CD4-positive, alpha-beta T cell treated with Interleukin-15 for 1 hour (primary cell): ENCODE measurements around the gene PCDH9.
A peak's percentile ranks its signal among the peaks of the same experiment; 100 is the strongest.

Experiments used
- DNase-seq: peaks from one replicate; pipeline ENCODE4 v3.0.0-alpha.2; 2020

PCDH9 gene, protein sequence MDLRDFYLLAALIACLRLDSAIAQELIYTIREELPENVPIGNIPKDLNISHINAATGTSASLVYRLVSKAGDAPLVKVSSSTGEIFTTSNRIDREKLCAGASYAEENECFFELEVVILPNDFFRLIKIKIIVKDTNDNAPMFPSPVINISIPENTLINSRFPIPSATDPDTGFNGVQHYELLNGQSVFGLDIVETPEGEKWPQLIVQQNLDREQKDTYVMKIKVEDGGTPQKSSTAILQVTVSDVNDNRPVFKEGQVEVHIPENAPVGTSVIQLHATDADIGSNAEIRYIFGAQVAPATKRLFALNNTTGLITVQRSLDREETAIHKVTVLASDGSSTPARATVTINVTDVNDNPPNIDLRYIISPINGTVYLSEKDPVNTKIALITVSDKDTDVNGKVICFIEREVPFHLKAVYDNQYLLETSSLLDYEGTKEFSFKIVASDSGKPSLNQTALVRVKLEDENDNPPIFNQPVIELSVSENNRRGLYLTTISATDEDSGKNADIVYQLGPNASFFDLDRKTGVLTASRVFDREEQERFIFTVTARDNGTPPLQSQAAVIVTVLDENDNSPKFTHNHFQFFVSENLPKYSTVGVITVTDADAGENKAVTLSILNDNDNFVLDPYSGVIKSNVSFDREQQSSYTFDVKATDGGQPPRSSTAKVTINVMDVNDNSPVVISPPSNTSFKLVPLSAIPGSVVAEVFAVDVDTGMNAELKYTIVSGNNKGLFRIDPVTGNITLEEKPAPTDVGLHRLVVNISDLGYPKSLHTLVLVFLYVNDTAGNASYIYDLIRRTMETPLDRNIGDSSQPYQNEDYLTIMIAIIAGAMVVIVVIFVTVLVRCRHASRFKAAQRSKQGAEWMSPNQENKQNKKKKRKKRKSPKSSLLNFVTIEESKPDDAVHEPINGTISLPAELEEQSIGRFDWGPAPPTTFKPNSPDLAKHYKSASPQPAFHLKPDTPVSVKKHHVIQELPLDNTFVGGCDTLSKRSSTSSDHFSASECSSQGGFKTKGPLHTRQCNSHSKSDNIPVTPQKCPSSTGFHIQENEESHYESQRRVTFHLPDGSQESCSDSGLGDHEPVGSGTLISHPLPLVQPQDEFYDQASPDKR (N-terminal part only)

DNA sequence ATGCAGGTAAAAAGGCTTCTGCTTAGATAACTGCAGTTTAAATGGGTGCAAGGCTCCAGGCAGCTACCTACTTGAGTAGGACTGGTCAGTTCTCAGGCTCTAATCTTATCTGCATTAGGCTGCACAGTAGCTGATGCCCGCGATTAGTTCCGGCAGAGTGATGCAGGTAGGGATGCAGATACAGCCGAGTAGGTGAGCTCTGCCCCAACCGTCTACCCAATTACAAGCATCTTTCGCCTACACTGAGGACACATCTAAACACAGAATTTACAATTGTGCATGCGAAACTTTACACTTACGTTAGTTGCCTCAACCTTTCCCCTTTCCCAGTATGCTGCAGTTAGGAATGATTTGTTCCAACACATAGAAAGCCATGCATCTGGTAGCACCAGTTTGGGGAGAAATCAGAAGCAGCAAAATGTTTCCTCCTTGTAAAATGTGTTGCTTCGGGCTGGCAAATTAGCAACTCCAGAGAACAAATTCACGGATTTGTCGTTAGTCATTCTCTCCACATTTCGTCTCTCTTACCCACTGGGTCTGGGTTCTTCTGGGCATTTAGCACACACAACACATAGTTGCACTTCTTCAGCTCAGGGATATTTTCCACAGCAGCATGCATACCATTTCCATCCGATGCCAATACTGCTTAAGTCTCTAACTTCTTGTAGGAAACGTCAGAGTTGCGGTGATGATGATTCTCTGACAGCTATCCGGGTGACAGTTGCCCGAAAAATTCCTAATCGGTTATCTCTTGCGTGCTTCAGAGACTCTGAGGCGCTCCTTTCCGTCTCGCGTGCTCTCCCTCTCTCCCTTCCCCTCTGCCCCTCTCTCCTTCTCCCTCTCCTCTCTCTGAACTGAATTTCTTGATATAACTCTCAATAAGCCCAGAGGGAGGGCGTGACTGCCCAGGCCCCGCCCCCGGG lies at the start of gene PCDH9:
Gene PCDH9, minus strand, starts transcription at position 856 of the 923 bp plus-strand sequence. CDS start 1,896 bp downstream, outside the sequence.
- peak; percentile 17 for DNase-seq

DNA sequence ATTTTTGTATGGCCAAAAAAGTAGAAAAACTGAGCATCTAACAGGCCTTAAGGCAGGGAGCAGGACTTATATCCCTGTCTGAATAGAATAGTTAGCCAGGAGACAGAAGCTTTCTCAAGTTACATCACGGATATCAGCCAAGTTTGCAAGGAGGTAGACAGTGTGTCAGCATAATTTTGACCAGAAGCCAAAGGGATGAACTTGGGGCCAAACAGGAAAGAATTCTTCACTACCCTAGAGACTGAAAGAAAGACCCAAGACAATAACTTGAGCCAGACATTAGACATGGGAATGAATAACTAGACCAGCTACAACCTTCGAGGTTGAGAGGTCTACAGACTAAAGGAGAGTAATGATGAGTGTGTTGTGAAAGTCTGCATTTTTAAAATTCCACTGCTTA lies 48.1 kb upstream of the PCDH9 start:
- no peak for DNase-seq

DNA sequence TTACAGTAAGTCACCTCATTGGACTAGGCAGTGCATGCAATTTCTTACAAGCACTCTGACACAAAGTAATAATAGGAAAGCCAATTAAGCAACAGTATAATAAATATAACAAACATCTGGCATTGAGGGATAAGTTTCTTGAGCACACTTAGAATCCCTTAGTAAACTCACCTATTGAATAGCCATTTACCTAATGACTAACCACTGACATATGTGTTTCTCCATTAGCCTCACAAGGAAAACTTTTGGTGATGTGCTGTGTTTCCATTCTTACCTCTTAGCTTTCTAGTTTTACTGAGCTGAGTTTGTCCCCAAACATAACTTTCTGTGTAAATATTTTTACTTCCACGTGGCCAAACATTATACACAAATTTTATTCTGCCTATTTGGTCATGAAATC lies 47.4 kb upstream of the PCDH9 start:
- no peak for DNase-seq

DNA sequence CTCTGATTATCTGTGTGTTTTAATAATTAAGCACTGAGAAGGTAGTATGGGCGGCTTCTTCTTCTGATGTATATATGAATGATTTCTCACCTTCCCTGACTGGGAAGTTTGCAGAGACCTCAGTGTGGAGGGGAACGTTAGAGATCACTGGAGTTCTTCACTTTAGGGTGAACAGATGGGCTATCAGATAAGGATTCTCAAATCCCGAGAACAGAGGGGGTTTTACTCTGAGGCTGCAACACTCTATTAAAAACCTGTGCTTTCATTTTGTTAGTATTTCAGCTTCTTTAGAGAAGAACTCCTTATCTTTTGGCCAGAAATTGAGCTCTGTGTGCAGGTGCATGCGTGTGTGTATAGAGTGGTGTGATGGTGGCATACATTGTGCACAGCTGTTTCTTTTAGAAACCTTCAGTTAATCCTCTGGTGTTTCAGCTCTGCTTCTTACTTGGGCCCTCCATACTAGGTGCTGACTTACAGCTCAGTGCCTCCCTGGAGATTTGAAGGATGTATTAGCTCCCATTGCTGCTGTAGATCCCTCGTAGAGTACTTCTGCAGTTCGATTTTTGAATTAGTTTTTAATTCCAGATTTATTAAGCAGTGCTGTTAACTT lies 45.3 kb upstream of the PCDH9 start:
- DNase-seq: no peak

DNA sequence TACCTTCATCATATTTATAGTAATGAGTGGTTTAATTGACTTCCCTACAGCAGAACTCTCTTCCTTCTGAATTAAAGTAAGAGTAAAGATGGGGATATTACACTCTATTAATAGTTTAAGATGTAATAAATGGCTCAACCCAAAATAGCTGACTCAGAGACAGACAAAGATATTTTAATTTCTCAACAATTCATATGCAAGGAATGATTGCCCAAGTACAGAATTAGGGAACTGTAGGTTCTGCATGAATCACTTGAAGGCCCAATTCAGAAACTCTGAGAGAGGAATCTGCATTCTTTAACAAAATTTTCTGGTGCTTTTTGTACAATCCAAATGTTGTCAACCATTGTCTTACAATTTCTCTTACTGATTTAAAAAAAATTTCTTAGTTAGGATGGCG lies 42.9 kb upstream of the PCDH9 start:
- no peak for DNase-seq

DNA sequence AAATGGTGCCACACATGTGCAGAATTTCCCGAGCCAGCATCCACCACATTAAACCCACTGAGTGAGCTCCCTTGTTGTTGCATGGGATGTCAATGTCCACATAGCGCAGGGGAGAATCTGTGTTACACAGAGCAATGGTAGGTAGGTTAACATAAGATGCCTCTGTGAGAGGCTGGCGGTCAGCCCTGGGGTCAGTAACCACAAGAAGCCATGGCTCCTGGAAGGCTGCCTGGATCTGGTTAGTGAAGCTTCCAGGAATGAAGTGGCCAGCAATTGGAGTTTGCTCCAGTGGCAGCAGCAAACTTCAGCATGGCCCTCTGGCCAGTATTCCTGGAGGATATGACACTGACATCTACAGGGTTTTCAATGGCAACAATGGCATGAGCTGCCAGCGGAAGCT lies 37.0 kb upstream of the PCDH9 start:
- DNase-seq: no peak

DNA sequence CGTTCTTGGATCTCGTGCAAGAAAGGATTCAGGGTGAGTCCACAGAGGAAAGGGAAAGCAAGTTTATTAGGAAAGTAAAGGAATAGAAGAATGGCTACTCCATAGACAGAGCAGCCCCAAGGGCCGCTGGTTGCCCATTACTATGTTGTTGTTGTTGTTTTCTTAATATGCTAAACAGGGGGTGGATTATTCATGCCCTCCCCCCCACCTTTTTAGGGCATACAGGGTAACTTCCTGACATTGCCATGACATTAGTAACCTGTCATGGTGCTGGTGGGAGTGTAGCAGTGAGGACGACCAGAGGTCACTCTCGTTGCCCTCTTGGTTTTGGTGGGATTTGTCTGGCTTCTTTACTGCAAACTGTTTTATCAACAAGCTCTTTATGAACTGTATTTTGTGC lies 29.1 kb upstream of the PCDH9 start:
- DNase-seq: no peak

DNA sequence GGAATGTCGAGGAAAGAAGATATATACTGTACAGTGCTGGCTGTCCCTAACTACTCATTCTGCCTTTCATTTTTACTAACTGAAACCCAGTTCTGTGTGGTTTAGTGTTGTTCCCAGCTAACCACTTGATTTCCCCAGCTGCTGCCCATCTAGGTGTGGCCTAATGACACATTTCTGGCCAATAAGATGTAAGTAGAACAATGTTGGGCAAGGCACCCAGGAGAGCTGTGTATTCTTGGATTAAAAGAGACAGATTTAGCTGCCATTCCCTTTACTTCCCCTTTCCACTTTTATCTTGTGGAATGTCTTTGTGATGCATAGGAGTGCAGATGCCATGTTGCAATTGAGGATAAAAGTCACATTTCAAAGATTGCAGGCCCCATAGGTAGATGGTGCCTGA lies 28.3 kb upstream of the PCDH9 start:
- no peak for DNase-seq

DNA sequence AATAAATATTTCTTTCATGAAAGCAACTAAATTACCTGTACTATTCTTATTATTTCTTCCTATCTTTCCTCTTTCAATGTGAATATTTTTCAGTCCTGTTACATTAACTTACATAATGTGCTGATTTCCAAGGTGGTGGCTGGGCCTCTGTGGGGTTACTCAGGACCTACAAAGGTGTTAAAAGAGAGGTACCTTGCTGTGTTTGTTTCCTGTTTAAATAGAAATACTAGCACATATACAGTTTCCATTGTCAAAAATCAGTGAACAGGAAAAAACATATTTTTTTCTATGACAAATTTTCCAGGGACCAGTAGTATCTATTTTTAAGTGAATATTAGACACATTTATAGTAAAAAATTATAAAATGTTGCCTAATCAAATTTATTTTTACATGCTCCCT lies 8.7 kb upstream of the PCDH9 start:
- DNase-seq: no peak

DNA sequence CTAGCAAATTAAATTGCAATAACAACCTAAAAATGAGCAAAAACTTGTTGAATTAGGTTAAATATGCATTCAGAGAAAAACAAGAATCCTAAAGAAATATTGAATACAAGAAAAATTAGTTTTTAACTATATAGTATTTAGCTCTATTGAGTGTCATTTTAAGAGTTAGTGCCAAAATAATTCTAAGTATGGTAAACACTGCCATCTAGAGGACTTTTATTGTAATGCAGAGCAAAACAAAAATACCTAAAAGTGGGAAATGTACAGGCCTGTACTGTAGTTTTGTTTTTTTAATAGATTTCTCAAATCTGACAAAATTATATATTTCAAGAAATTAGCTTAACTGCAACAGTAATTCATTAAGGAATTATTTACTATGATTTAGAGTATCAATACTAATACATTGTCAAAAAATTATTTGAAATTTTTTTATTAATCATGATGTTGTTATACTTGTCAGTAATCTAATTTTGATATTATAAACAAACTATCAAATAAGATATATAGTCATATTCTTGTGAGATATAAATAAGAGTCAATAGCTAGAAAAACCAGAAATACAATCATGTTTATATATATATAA lies 8.2 kb upstream of the PCDH9 start:
- DNase-seq: no peak

DNA sequence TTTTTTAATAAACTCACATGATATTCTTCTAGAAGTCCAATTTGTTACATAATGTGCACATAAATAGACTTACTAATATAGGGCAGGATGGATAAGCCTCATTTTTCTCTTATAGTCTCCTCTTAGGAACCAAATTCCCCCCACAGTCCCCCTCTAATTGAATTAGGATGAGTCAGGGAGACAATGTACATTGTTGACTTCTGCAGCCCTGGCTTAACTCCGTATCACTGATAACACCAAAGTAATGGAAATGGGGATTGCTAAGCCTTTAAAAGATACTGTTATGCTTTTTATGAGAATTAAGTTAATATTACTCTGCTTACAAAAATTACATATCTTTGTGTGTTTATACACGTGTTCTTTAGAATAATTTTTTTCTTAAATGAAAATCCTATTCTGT lies 5.1 kb upstream of the PCDH9 start:
- DNase-seq: no peak

DNA sequence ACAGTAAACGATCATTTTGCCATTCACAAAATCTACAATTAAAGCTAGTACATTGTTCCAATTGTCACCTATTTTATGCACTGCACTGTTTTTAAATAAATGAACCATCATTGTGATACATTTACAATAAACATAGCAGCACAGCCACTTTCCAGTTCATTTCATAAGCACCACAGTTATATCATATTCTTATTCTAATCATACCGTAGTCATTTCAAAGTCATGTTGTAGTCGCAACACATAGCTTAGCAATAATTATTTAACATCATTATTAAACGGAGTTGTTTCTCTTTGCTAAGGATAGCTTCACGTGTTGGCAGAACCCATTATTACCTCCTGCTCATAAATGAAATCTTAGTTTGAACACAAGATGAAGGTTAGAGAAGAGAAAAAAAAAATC lies 2.2 kb upstream of the PCDH9 start:
- no peak for DNase-seq

DNA sequence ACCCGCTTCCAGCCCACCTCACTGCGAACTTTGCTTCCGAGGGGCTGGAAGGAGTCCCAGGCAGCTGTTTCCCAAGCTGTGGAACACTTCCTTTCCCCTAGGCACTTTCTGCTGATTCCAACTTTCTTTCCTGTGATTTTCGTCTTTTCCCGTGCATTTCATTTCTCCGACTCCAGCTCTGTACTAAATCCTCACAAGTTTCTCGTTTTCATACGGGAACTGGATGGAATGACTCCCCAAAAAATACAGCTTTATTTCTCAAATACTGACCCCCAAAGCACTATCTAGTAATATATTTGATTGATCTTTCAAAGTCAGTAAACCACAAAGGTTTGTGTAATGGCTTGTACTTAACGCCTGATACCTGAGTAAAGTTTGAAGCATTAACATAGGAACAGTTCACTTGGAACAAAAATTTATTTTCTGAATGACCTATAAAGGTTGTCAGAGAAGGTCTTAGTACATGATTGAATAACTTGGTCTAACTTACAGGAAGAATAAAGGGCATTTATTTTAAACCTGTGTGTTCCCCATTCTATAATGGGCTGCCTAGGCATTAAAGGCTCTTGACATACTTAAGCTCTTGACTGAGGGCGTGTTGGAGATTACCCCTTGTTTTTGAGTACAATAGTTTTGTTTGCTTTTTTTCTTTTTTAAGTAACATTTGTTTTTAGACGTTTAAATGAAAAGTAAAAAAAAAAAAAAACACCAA lies 1.3 kb upstream of the PCDH9 start:
- DNase-seq: no peak

DNA sequence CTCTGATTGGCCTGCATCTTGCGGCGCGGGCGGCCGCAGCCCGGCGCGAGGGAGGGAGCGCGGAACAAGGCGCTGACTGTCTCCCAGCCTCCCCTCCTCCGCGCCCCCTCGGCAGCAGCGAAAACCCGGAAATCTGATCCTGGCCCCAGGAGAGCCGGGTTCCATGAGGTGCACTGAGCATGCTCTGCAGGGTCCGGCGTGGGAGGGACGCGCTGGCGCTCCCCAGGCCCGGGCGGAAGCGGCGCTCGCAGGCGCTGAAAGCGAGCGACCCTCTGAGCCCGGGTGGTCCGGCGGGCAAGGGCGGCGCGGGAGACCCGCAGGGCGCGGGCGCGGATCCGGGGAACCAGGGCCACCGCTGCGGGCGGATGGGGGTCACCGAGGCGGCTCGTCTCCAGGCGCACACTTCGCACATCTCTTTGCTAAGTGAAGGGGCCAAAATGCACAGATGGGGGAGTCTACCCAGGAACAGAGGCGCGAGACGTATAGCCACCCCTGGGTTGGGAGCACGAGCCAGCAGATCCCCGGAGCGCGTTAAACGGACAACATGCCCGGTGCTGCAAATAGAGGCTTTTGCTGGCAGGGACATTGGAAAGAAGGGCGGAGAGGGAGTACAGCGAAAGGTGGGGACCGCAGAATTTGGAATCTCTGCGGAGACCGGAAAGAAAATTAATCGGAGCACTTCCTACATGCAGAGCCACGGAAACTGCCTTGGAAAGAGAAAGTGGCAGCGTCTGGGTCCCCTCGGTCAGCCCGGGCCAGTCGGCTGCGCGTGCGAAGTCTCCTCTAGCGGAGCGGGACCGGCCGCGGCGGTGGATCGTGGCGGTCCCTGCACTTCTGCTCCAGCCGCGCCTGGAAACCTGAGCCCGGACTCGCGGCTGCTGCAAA lies 510 bp upstream of the PCDH9 start:
- peak; percentile 85 for DNase-seq

DNA sequence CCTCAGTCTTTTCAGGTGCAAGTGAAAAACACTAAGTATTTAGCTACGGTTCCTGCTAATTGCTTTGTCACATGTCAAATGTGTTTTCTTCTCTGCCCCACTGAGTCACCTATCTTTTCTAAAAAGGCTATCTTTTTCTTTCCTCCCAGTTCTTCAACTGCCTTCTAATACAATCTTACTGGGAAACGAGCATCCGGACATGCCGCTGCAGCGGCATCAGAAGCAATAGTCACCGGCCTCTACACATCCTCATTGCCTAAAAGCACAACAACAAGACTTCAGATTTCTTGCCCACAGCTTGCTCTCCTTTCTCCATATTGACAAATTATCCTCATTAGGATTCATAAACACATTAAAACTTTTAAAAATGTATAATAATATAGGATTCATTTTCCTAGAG lies 1.2 kb downstream of the PCDH9 start:
- no peak for DNase-seq

DNA sequence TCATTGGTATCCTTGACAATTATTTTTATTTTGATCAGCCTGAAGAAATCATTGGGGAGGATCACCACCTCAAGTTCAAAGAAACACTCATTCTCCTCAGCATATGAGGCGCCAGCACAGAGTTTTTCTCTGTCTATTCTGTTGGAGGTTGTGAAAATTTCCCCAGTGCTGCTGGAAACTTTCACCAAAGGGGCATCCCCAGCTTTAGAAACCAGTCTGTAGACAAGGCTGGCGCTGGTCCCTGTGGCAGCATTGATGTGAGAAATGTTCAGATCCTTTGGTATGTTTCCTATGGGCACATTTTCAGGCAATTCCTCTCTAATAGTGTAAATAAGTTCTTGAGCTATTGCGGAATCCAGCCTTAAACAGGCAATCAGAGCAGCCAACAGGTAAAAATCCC lies 2.1 kb downstream of the PCDH9 start:
- DNase-seq: no peak

DNA sequence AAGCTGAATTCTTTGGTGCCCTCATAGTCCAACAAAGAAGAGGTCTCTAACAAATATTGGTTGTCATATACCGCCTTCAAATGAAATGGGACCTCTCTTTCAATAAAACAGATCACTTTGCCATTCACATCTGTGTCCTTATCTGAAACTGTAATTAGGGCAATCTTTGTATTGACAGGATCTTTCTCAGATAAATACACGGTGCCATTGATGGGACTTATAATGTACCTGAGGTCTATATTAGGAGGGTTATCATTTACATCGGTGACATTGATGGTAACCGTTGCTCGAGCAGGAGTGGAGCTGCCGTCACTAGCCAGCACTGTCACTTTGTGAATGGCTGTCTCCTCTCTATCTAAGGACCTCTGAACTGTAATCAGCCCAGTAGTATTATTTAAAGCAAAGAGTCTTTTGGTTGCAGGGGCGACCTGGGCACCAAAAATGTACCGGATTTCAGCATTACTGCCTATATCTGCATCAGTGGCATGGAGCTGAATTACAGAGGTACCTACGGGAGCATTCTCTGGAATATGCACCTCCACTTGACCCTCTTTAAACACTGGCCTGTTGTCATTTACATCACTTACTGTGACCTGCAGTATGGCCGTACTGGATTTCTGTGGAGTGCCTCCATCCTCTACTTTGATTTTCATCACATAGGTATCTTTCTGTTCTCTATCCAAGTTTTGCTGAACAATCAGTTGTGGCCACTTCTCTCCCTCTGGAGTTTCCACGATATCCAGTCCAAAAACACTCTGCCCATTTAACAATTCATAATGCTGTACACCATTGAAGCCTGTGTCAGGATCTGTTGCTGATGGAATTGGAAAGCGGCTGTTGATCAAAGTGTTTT lies 2.8 kb downstream of the PCDH9 start:
- DNase-seq: no peak

DNA sequence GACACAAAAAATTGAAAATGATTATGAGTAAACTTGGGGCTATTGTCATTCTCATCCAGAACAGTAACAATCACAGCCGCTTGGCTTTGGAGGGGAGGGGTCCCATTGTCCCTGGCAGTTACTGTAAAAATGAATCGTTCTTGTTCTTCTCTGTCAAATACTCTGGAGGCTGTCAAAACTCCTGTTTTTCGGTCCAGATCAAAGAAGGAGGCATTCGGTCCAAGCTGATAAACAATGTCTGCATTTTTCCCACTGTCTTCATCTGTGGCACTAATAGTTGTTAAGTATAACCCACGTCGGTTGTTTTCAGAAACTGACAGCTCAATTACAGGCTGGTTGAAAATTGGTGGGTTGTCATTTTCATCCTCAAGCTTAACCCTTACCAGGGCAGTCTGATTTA lies 3.4 kb downstream of the PCDH9 start:
- DNase-seq: no peak
